CD4-positive, alpha-beta T cell treated with Interleukin-15 for 1 hour (primary cell): ENCODE data around the gene FNDC7.
"Not testable (repeated sequence)": the region's sequence is repeated elsewhere in the genome, so short reads cannot be mapped to it uniquely, and the experiment has no call there.

Experiments used
- DNase-seq: peaks from one replicate; pipeline ENCODE4 v3.0.0-alpha.2; 2020

Gene FNDC7

GRCh38 chr1:108745980-108746381 is 33.3 kb downstream of the FNDC7 start:
- DNase-seq, result no peak

GRCh38 chr1:108746382-108747170 is 33.9 kb downstream of the FNDC7 start, which contains the start of gene STXBP3:
TSS of gene STXBP3 (plus strand) at chr1:108746674. CDS start at chr1:108746738, 64 bp downstream.
- peak; percentile 98 for DNase-seq

GRCh38 chr1:108747171-108747850 is 34.6 kb downstream of the FNDC7 start:
- DNase-seq, result peak; percentile 66

GRCh38 chr1:108747898-108748297 is 35.2 kb downstream of the FNDC7 start:
- no peak for DNase-seq

GRCh38 chr1:108749081-108749480 is 36.4 kb downstream of the FNDC7 start:
- no peak for DNase-seq

GRCh38 chr1:108750476-108751181 is 37.9 kb downstream of the FNDC7 start:
- DNase-seq, result no peak

- DNase-seq, result no peak
Observed at GRCh38 chr1:108753363-108753762, 40.7 kb downstream of the FNDC7 start.

- no peak for DNase-seq
Observed at GRCh38 chr1:108758796-108759195, 46.1 kb downstream of the FNDC7 start.

GRCh38 chr1:108767115-108767514 is 54.4 kb downstream of the FNDC7 start:
- DNase-seq, result no peak

GRCh38 chr1:108767708-108768107 is 55.0 kb downstream of the FNDC7 start:
- DNase-seq, result no peak

GRCh38 chr1:108777839-108778238 is 65.1 kb downstream of the FNDC7 start:
- no peak for DNase-seq

GRCh38 chr1:108779455-108779854 is 66.7 kb downstream of the FNDC7 start:
- DNase-seq, result no peak

GRCh38 chr1:108780937-108781574 is 68.3 kb downstream of the FNDC7 start:
- no peak for DNase-seq

- DNase-seq, result not testable (repeated sequence)
Observed at GRCh38 chr1:108781575-108781944, 68.9 kb downstream of the FNDC7 start.

GRCh38 chr1:108785264-108785663 is 72.6 kb downstream of the FNDC7 start:
- DNase-seq, result no peak

- no peak for DNase-seq
Observed at GRCh38 chr1:108785880-108786279, 73.2 kb downstream of the FNDC7 start.

- no peak for DNase-seq
Observed at GRCh38 chr1:108791790-108792189, 79.1 kb downstream of the FNDC7 start.
